NB4 (cell line): ENCODE measurements around the gene NGLY1.
A peak's percentile ranks its signal among the peaks of the same experiment; 100 is the strongest.

Source experiments
- DNase-seq: peaks from one replicate; pipeline ENCODE4 v3.0.0; 2010; ENCODE audit warnings: low read depth
- H3K4me3 ChIP-seq: one replicate; pipeline ENCODE4 v1.5.1; 2011; ENCODE audit warnings: mild to moderate bottlenecking, low read depth, low read length, moderate library complexity
- MYC ChIP-seq: IDR thresholded peaks from 2 replicates; pipeline ENCODE4 v1.6.1; 2011; ENCODE audit warnings: low read depth, low read length
- POLR2A ChIP-seq: IDR thresholded peaks from 2 replicates; pipeline ENCODE4 v1.6.1; 2011; ENCODE audit warnings: mild to moderate bottlenecking; ENCODE audit not compliant: insufficient read length; ENCODE audit errors: extremely low read depth
- TF ChIP-seq, protein P1 (sequence below): IDR thresholded peaks from one replicate; pipeline ENCODE4 v1.5.1; 2012; ENCODE audit warnings: low read depth, low read length
- TF ChIP-seq, protein P2 (sequence below): IDR thresholded peaks from 2 replicates; pipeline ENCODE4 v1.6.1; 2011; ENCODE audit warnings: low read depth, low read length

NGLY1 gene

DNA sequence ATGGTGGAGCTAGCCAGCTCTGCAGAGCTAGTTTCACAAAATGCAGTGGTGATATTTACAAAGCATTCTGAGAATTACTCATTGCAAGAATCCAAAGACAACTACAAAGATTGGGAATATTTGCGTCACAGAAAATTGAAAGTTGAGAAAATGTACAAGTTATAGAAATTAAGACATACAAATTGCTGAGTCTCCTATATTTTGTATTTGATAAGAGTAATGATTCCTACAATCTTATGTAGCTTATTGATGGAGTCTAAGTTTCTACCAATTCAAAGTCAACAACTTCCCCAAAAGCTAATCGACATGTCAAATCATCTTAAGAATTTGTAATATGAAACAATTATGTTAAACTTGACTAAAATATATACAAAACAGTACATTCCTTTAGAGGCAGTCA is 72.2 kb downstream of the NGLY1 start:
- no peak for TF ChIP-seq POLR2A
- TF ChIP-seq, protein P1, sequence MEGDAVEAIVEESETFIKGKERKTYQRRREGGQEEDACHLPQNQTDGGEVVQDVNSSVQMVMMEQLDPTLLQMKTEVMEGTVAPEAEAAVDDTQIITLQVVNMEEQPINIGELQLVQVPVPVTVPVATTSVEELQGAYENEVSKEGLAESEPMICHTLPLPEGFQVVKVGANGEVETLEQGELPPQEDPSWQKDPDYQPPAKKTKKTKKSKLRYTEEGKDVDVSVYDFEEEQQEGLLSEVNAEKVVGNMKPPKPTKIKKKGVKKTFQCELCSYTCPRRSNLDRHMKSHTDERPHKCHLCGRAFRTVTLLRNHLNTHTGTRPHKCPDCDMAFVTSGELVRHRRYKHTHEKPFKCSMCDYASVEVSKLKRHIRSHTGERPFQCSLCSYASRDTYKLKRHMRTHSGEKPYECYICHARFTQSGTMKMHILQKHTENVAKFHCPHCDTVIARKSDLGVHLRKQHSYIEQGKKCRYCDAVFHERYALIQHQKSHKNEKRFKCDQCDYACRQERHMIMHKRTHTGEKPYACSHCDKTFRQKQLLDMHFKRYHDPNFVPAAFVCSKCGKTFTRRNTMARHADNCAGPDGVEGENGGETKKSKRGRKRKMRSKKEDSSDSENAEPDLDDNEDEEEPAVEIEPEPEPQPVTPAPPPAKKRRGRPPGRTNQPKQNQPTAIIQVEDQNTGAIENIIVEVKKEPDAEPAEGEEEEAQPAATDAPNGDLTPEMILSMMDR: no peak
- TF ChIP-seq, protein P2, sequence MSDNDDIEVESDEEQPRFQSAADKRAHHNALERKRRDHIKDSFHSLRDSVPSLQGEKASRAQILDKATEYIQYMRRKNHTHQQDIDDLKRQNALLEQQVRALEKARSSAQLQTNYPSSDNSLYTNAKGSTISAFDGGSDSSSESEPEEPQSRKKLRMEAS: no peak
- no peak for TF ChIP-seq MYC
- no peak overlapping the region for H3K4me3 ChIP-seq

DNA sequence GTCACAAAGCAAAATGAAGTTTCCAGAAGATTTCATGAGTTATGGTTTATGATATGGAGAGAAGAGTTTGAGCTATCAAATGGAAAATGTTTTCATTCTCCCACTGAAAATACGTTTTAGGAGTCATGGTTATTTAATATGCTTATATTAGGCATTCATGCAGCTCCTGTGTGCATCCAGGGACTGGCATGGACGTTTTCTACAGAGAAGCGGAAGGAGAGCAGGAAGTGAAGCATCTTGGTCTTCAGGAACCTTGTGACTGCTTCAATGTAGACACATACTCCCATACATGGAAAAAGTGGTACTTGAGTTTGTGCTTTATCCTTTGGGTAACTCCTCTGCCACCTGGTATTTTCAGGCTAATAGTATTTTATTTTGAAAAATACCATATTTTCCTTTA is 75.2 kb downstream of the NGLY1 start:
- TF ChIP-seq, protein P2: no peak
- no peak for TF ChIP-seq MYC
- TF ChIP-seq POLR2A: no peak
- TF ChIP-seq, protein P1: no peak
- DNase-seq: no peak
- no peak overlapping the region for H3K4me3 ChIP-seq

More for the DNA sequence above, 72.2 kb downstream of the NGLY1 start:
- DNase-seq: no peak

DNA sequence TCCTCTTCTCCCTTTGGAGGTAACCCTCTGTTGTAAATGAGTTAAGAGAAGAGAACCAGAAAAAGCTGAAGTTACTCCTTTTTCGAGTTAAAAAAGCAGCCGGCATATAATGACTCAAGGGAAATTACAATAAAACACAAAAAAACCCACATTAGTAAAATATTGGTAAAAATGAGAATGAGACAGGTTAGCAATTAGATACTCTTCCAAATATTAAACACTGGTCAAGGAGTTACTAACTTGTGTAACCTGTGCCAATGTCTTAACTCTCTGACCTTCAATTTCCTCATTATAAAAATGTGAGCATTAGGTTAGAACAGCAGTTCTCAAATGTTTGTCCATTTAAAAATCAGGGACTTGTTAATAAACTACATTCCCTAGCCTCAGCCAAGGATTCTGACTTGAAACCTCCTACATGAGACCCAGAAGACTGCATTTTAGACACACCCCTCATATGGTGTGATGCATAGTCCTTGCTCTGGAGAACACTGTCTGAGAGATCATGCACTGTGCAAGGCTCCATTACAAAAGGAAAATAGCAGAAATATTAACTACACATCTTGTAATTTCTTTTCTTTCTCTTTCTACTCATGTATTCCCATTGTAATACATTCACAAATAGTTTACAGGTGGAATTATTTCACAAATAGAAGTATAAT is 75.8 kb downstream of the NGLY1 start:
- DNase-seq: no peak
- TF ChIP-seq, protein P1: no peak
- TF ChIP-seq, protein P2: no peak
- no peak for TF ChIP-seq POLR2A
- TF ChIP-seq MYC: no peak
- H3K4me3 ChIP-seq: no peak overlapping the region

DNA sequence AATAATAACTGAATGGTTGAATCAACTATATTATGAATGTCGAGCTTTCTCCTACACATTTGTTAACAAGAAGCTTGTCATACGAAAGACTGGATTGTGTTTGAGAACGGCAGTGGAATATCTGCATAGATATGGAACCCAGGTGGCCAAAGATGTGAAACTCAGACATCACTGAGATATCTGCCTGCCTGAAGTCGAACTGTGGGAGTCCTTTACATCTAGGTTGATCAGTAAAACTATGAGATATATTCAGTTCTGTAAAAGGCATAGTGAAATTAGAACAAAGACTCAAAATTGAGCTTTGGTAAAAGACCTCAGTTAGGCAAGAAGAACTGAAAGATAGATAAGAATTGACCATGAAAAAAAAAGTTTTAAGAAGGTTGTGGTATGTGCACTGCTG is 77.0 kb downstream of the NGLY1 start:
- TF ChIP-seq, protein P1: no peak
- TF ChIP-seq, protein P2: no peak
- TF ChIP-seq MYC (no peak), POLR2A (no peak)
- no peak for DNase-seq

DNA sequence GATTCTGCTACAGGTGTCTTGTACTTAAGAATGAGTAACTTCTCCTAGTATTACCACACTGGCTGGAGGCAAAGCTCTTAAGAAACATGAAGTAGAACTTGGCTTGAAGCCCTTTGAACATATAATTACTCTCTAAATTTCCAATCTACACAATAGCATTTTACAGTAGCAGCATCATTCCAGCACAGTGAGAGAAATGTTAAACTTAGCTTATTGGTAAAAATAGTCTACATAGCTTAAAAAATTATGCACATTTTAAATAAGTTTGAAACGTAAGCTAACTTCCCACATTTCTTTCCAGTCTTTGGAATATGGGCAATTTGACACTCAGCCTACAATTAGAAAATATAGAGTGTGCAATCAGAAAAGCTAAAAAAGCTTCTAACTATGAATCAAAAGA is 85.7 kb downstream of the NGLY1 start:
- no peak overlapping the region for H3K4me3 ChIP-seq
- TF ChIP-seq POLR2A (no peak), MYC (no peak)
- TF ChIP-seq, protein P1: no peak
- TF ChIP-seq, protein P2: no peak
- DNase-seq: peak; percentile 17

More for the DNA sequence above, 77.0 kb downstream of the NGLY1 start:
- H3K4me3 ChIP-seq: no peak overlapping the region
